ENCODE measurements around the gene C1orf35.

Gene C1orf35

GRCh38 chr1:228125185-228125584, 22.1 kb upstream of the C1orf35 start:
- Histone ChIP-seq H3K9me3 (ENCODE audit: severe bottlenecking) (no peaks in the 10 kb centered on the region), H3K27me3 (ENCODE audit: insufficient read depth, low read depth, severe bottlenecking) (no peaks in the 10 kb centered on the region), H3K36me3 (no peaks in the 10 kb centered on the region), H3K27ac (no peak overlapping the region), H3K4me3 (ENCODE audit: low read depth, low read length) (no peak overlapping the region)
- no peak for TF ChIP-seq CTCF (IDR thresholded peaks at IDR 0.05; ENCODE audit: low read depth, low read length)
- no peak for DNase-seq

DNA sequence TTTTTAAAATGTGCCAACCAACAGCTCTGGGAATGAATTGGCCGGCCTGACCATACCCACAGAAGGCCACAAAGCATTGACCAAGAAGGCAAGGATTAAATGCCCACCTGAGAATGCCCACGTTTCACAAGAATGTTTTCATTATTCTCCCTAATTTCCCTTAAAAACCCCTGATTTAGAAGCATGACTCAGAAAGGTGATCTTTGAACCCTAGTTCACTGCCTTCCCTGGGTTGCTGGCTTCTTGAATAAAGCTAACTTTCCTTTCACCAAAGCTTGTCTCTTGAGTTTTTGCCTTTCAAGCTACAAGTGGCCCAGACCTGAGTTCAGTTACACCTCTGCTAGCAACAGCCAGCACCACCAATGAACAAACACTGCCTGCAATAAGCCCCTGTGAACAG, 20.4 kb upstream of the C1orf35 start:
- DNase-seq: no peak
- no peaks in the 10 kb centered on the region for H3K36me3 ChIP-seq
- H3K4me3 ChIP-seq (ENCODE audit: low read depth, low read length): no peak overlapping the region
- no peaks in the 10 kb centered on the region for H3K27me3 ChIP-seq (ENCODE audit: insufficient read depth, low read depth, severe bottlenecking)
- no peak overlapping the region for H3K27ac ChIP-seq
- no peaks in the 10 kb centered on the region for H3K9me3 ChIP-seq (ENCODE audit: severe bottlenecking)
- no peak for TF ChIP-seq CTCF (IDR thresholded peaks at IDR 0.05; ENCODE audit: low read depth, low read length)

- DNase-seq: no peak
- Histone ChIP-seq H3K9me3 (ENCODE audit: severe bottlenecking) (no peaks in the 10 kb centered on the region), H3K27ac (no peak overlapping the region), H3K36me3 (no peaks in the 10 kb centered on the region), H3K4me3 (ENCODE audit: low read depth, low read length) (no peak overlapping the region), H3K27me3 (ENCODE audit: insufficient read depth, low read depth, severe bottlenecking) (no peaks in the 10 kb centered on the region)
- no peak for TF ChIP-seq CTCF (IDR thresholded peaks at IDR 0.05; ENCODE audit: low read depth, low read length)
These were observed 19.9 kb upstream of the C1orf35 start for GRCh38 chr1:228122921-228123441.

DNA sequence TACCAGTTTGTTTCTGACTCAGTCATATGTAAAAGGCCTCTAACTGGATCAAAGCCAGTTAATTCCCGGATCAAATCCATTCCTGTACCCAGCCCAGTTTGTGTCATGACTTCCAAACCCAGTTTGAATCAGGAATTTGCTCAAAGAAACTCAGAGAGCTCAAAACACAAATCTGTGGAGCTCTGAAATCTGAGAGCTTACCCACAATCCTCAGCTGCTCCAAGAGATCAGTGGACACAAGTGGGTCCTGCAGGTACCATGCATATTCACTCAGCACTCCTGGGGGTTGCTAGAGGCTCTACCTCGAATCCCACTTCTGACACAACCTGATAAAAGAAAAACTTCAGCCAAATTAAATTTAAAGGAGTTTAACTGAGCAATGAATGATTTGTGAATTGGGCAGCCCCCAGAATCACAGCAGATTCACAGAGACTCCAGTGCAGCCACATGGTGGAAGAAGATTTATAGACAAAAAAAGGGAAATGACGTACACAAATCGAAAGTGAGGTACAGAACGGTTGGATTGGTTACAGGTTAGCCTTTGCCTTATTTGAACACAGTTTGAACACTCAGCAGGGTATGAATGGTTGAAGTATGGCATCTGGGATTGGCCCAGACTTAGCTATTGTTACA, 17.8 kb upstream of the C1orf35 start:
- no peaks in the 10 kb centered on the region for H3K9me3 ChIP-seq (ENCODE audit: severe bottlenecking)
- no peaks in the 10 kb centered on the region for H3K27me3 ChIP-seq (ENCODE audit: insufficient read depth, low read depth, severe bottlenecking)
- no peak for DNase-seq
- no peak overlapping the region for H3K27ac ChIP-seq
- TF ChIP-seq CTCF (IDR thresholded peaks at IDR 0.05; ENCODE audit: low read depth, low read length): no peak
- no peaks in the 10 kb centered on the region for H3K36me3 ChIP-seq
- no peak overlapping the region for H3K4me3 ChIP-seq (ENCODE audit: low read depth, low read length)

DNA sequence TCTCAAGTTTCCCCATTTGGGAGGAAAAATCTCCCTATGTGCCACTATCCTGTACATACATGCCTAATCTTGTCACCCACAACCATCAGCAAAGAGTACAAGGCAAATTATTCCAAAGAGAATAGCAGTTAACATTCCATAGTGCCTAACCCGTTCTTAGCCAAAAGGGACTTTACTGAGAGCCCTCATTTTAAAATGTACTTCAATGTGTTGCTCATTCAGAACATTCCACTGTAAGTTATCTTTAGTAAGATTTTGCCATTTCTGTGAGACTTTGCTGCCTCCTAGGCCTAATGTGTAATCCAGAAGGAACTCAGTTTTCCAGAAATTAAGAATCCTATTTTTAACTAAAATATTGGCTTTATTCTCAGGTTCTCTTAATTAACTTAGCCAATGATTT, 17.2 kb upstream of the C1orf35 start:
- no peaks in the 10 kb centered on the region for H3K27me3 ChIP-seq (ENCODE audit: insufficient read depth, low read depth, severe bottlenecking)
- no peak overlapping the region for H3K27ac ChIP-seq
- no peaks in the 10 kb centered on the region for H3K36me3 ChIP-seq
- H3K4me3 ChIP-seq (ENCODE audit: low read depth, low read length): no peak overlapping the region
- TF ChIP-seq CTCF (IDR thresholded peaks at IDR 0.05; ENCODE audit: low read depth, low read length): no peak
- H3K9me3 ChIP-seq (ENCODE audit: severe bottlenecking): no peaks in the 10 kb centered on the region
- no peak for DNase-seq

DNA sequence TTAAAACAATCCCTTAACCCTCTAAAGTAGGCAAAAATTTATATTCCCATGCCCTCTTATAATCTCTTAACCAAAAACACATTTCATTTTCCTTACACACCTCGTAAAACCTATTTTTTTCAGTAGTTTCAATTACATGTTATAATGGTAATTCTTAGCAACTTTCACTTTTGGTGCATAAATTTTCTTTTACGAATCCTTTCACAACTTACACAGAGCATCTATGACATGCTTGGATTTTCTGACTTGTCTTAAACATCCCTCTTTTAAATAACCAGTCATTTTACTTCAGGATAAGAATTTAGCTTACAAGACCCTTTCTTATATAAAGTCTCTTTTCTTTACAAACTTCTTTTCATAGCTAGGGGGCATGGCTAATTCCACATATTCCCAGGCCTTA, 14.9 kb upstream of the C1orf35 start:
- no peak overlapping the region for H3K4me3 ChIP-seq (ENCODE audit: low read depth, low read length)
- H3K36me3 ChIP-seq: no peaks in the 10 kb centered on the region
- no peaks in the 10 kb centered on the region for H3K9me3 ChIP-seq (ENCODE audit: severe bottlenecking)
- DNase-seq: no peak
- no peaks in the 10 kb centered on the region for H3K27me3 ChIP-seq (ENCODE audit: insufficient read depth, low read depth, severe bottlenecking)
- no peak for TF ChIP-seq CTCF (IDR thresholded peaks at IDR 0.05; ENCODE audit: low read depth, low read length)
- H3K27ac ChIP-seq: no peak overlapping the region

All from WERI-Rb-1 (cell line).